Neural cell (in vitro differentiated cells): ENCODE results near the gene KRT5.

Experiments used
- EP300 ChIP-seq: fragments of 450-650 bp; conservative IDR thresholded peaks from 2 replicates; pipeline ENCODE4 v1.6.1; 2014; ENCODE audit warnings: antibody characterized with exemption, mild to moderate bottlenecking, moderate library complexity; ENCODE audit not compliant: poor library complexity, severe bottlenecking
- MXI1 ChIP-seq: fragments of 450-650 bp; conservative IDR thresholded peaks from 2 replicates; pipeline ENCODE4 v1.6.1; 2014; ENCODE audit warnings: antibody characterized with exemption, mild to moderate bottlenecking; ENCODE audit not compliant: poor library complexity, severe bottlenecking
- POLR2AphosphoS5 ChIP-seq: IDR thresholded peaks from 2 replicates; pipeline ENCODE4 v1.6.1; 2012
- REST ChIP-seq: IDR thresholded peaks from 2 replicates; pipeline ENCODE4 v1.6.1; 2012; ENCODE audit warnings: borderline replicate concordance
- TAF1 ChIP-seq: IDR thresholded peaks from 2 replicates; pipeline ENCODE4 v1.6.1; 2012; ENCODE audit warnings: low read depth
- TF ChIP-seq, protein P1 (sequence below): fragments of 450-650 bp; IDR thresholded peaks from 2 replicates; pipeline ENCODE4 v1.5.1; 2014; ENCODE audit warnings: antibody characterized with exemption, mild to moderate bottlenecking, moderate library complexity; ENCODE audit not compliant: poor library complexity, severe bottlenecking

DNA sequence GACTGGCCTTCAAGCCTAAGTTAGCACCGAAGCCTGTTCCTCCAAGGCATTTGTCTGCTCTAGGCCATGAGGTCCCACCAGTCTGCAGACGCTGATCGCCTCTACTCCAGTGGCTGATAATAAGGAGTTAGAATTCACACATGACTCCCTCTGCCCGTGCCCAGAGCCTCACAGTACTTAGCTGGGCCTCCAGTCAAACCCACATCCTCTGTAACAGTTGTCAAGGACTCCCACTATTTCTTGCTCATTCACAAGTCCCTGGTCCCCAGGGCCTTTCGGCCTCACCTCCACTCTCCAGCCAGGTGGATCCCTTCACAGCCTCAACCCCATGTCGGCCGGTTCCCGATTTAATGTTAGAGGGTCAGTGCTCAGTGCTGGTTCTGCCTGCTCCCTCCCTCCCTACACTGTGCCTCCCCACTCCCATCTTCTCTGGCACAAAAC lies 6.3 kb upstream of the KRT5 start:
- TF ChIP-seq MXI1 (no peak), POLR2AphosphoS5 (no peak), REST (no peak), EP300 (no peak), TAF1 (no peak)
- TF ChIP-seq, protein P1, sequence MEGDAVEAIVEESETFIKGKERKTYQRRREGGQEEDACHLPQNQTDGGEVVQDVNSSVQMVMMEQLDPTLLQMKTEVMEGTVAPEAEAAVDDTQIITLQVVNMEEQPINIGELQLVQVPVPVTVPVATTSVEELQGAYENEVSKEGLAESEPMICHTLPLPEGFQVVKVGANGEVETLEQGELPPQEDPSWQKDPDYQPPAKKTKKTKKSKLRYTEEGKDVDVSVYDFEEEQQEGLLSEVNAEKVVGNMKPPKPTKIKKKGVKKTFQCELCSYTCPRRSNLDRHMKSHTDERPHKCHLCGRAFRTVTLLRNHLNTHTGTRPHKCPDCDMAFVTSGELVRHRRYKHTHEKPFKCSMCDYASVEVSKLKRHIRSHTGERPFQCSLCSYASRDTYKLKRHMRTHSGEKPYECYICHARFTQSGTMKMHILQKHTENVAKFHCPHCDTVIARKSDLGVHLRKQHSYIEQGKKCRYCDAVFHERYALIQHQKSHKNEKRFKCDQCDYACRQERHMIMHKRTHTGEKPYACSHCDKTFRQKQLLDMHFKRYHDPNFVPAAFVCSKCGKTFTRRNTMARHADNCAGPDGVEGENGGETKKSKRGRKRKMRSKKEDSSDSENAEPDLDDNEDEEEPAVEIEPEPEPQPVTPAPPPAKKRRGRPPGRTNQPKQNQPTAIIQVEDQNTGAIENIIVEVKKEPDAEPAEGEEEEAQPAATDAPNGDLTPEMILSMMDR = no peak
